Mesenchymal stem cell (in vitro differentiated cells and primary cell): Measurements from ENCODE around the gene KIF22.

Experiments
- DNase-seq: peaks from one replicate; pipeline ENCODE4 v3.0.0-alpha.2; 2013
- H2AFZ ChIP-seq: one replicate; pipeline ENCODE4 v1.6.1; 2013; ENCODE audit warnings: low read depth, mild to moderate bottlenecking, control low read depth, inconsistent platforms, low read length, moderate library complexity
- H2AK5ac ChIP-seq: 2 replicates; pipeline ENCODE4 v1.6.1; 2013; ENCODE audit warnings: low read length, moderate library complexity, mild to moderate bottlenecking, inconsistent platforms; ENCODE audit not compliant: severe bottlenecking
- H2BK120ac ChIP-seq: one replicate; pipeline ENCODE4 v1.6.1; 2013; ENCODE audit warnings: low read depth, mild to moderate bottlenecking, inconsistent platforms, low read length, moderate library complexity
- H2BK12ac ChIP-seq, 2 experiments: one replicate each; pipeline ENCODE4 v1.6.1; 2013; ENCODE audit warnings: inconsistent platforms in 2 of 2, low read length in 2 of 2, mild to moderate bottlenecking in 2 of 2, moderate library complexity in 2 of 2, control low read depth in 1 of 2
- H2BK15ac ChIP-seq: one replicate; pipeline ENCODE4 v1.6.1; 2013; ENCODE audit warnings: mild to moderate bottlenecking, low read depth, inconsistent platforms; ENCODE audit not compliant: poor library complexity, severe bottlenecking
- H2BK5ac ChIP-seq: 2 replicates; pipeline ENCODE4 v1.6.1; 2013; ENCODE audit warnings: low read depth, mild to moderate bottlenecking, low read length, control low read depth, inconsistent platforms; ENCODE audit not compliant: poor library complexity, severe bottlenecking
- H3K14ac ChIP-seq, 2 experiments: one replicate each; pipeline ENCODE4 v1.6.1; 2013; ENCODE audit warnings: inconsistent platforms in 2 of 2, low read length in 2 of 2, control low read depth in 1 of 2, mild to moderate bottlenecking in 1 of 2, moderate library complexity in 1 of 2
- H3K18ac ChIP-seq, 2 experiments: one replicate each; pipeline ENCODE4 v1.6.1; 2013; ENCODE audit warnings: inconsistent platforms in 2 of 2, low read length in 2 of 2, control low read depth in 1 of 2, low read depth in 1 of 2, mild to moderate bottlenecking in 1 of 2
- H3K23ac ChIP-seq, 2 experiments: one replicate each; pipeline ENCODE4 v1.6.1; 2013; ENCODE audit warnings: inconsistent platforms in 2 of 2, low read length in 2 of 2, mild to moderate bottlenecking in 2 of 2, moderate library complexity in 2 of 2, control low read depth in 1 of 2
- H3K27ac ChIP-seq: 2 replicates; pipeline ENCODE4 v1.5.1; 2013; ENCODE audit warnings: mild to moderate bottlenecking, moderate library complexity, low read length, control low read depth, inconsistent platforms; ENCODE audit not compliant: poor library complexity, severe bottlenecking
- H3K27me3 ChIP-seq, 2 experiments: 2 replicates each; pipeline versions ENCODE4 v1.6.1 to v1.7.0; 2013; ENCODE audit warnings: low read length in 2 of 2, mild to moderate bottlenecking in 2 of 2, moderate library complexity in 2 of 2, control low read depth in 1 of 2, inconsistent platforms in 1 of 2; ENCODE audit not compliant: control insufficient read depth in 1 of 2, insufficient read depth in 1 of 2
- H3K36me3 ChIP-seq, 2 experiments: 2 replicates each; pipeline versions ENCODE4 v1.6.1 to v1.7.0; 2013; ENCODE audit warnings: low read length in 2 of 2, control low read depth in 1 of 2, inconsistent platforms in 1 of 2, low read depth in 1 of 2, mild to moderate bottlenecking in 1 of 2; ENCODE audit not compliant: insufficient read depth in 2 of 2, control insufficient read depth in 1 of 2
- H3K4ac ChIP-seq, 2 experiments: one replicate each; pipeline ENCODE4 v1.6.1; 2013; ENCODE audit warnings: inconsistent platforms in 2 of 2, low read length in 2 of 2, mild to moderate bottlenecking in 2 of 2, moderate library complexity in 2 of 2, control low read depth in 1 of 2, low read depth in 1 of 2
- H3K4me1 ChIP-seq: 2 replicates; pipeline ENCODE4 v1.6.1; 2013; ENCODE audit warnings: low read depth, low read length, control low read depth; ENCODE audit not compliant: control insufficient read depth, insufficient read depth
- H3K4me2 ChIP-seq: 2 replicates; pipeline ENCODE4 v1.6.1; 2013; ENCODE audit warnings: low read length, mild to moderate bottlenecking, inconsistent platforms; ENCODE audit not compliant: poor library complexity, severe bottlenecking
- H3K4me3 ChIP-seq, 2 experiments: 2 replicates each; pipeline versions ENCODE4 v1.5.1 to v1.7.0; 2013; ENCODE audit warnings: low read length in 2 of 2, mild to moderate bottlenecking in 2 of 2, control low read depth in 1 of 2, low read depth in 1 of 2; ENCODE audit not compliant: insufficient read depth in 1 of 2
- H3K79me1 ChIP-seq: replicated peaks from 2 replicates; pipeline ENCODE4 v1.6.1; 2013; ENCODE audit warnings: mild to moderate bottlenecking, control low read depth, low read length, inconsistent platforms; ENCODE audit not compliant: poor library complexity, severe bottlenecking
- H3K9ac ChIP-seq: 2 replicates; pipeline ENCODE4 v1.7.0; 2013; ENCODE audit warnings: mild to moderate bottlenecking, low read length, moderate library complexity
- H3K9me3 ChIP-seq: 2 replicates; pipeline ENCODE4 v1.7.0; 2013; ENCODE audit warnings: mild to moderate bottlenecking, low read length; ENCODE audit not compliant: control insufficient read depth
- H4K8ac ChIP-seq: one replicate; pipeline ENCODE4 v1.6.1; 2013; ENCODE audit warnings: inconsistent platforms, mild to moderate bottlenecking, low read length, moderate library complexity
- H4K91ac ChIP-seq: one replicate; pipeline ENCODE4 v1.6.1; 2013; ENCODE audit warnings: mild to moderate bottlenecking, low read length, inconsistent platforms
- WGBS: methylation state at CpG from one replicate; pipeline ENCODE4 v1.1.7; 2013; ENCODE audit warnings: mixed read lengths; 5-methylcytosine and 5-hydroxymethylcytosine counted together

The KIF22 gene

GRCh38 chr16:29813644-29814562 is 23.4 kb downstream of the KIF22 start:
- no peak overlapping the region for H2AFZ ChIP-seq
- DNase-seq, result no peak
- peaks cover 23 to 24% of the 10 kb centered on the region in 2 experiments for H3K36me3 ChIP-seq
- no peak overlapping the region for H2BK5ac ChIP-seq
- H2AK5ac ChIP-seq, result no peak overlapping the region
- peak overlapping the region in 1 of 2 experiments; percentile 1 for H3K4ac ChIP-seq
- H3K27ac ChIP-seq, result no peak overlapping the region
- H3K27me3 ChIP-seq, result no peaks in the 10 kb centered on the region
- WGBS, result 92% methylated on average over 18 of the region's 24 CpGs
- no peak overlapping the region for H4K91ac ChIP-seq
- no peak overlapping the region for H3K23ac ChIP-seq
- peak overlapping the region in 1 of 2 experiments; percentile 6 for H3K18ac ChIP-seq
- H3K4me3 ChIP-seq, result peak overlapping the region in 1 of 2 experiments; percentile 90
- H3K4me1 ChIP-seq, result peaks cover 54% of the 10 kb centered on the region
- H3K79me1 ChIP-seq, result peaks cover 10% of the 10 kb centered on the region
- H3K9ac ChIP-seq, result peak overlapping the region; percentile 93
- H2BK15ac ChIP-seq, result no peak overlapping the region
- H2BK120ac ChIP-seq, result no peak overlapping the region
- H3K4me2 ChIP-seq, result no peak overlapping the region
- H4K8ac ChIP-seq, result no peak overlapping the region
- H3K14ac ChIP-seq, result no peak overlapping the region
- no peaks in the 10 kb centered on the region for H3K9me3 ChIP-seq
- peak overlapping the region in 1 of 2 experiments; percentile 29 for H2BK12ac ChIP-seq

GRCh38 chr16:29814592-29814991 is 24.0 kb downstream of the KIF22 start:
- peak overlapping the region; percentile 44 for H2AK5ac ChIP-seq
- no peak overlapping the region for H2BK15ac ChIP-seq
- peak overlapping the region; percentile 45 for H4K91ac ChIP-seq
- peaks cover 24 to 26% of the 10 kb centered on the region in 2 experiments for H3K36me3 ChIP-seq
- H2BK5ac ChIP-seq, result no peak overlapping the region
- H3K4me1 ChIP-seq, result peaks cover 54% of the 10 kb centered on the region
- no peak overlapping the region for H3K27ac ChIP-seq
- peak overlapping the region; percentile 41 for H4K8ac ChIP-seq
- H3K79me1 ChIP-seq, result peaks cover 10% of the 10 kb centered on the region
- H3K14ac ChIP-seq, result no peak overlapping the region
- peak overlapping the region in 1 of 2 experiments; percentile 40 for H2BK12ac ChIP-seq
- peak overlapping the region; percentile 24 for H3K4me2 ChIP-seq
- H3K18ac ChIP-seq, result peak overlapping the region in 1 of 2 experiments; percentile 37
- no peak for DNase-seq
- H3K4me3 ChIP-seq, result peak overlapping the region in 1 of 2 experiments; percentile 90
- H2BK120ac ChIP-seq, result no peak overlapping the region
- H3K27me3 ChIP-seq, result no peaks in the 10 kb centered on the region
- no peaks in the 10 kb centered on the region for H3K9me3 ChIP-seq
- H3K9ac ChIP-seq, result peak overlapping the region; percentile 93
- H2AFZ ChIP-seq, result no peak overlapping the region
- WGBS, result 91% methylated on average over 5 of the region's 5 CpGs
- H3K23ac ChIP-seq, result peak overlapping the region in 1 of 2 experiments; percentile 6
- peak overlapping the region in 1 of 2 experiments; percentile 6 for H3K4ac ChIP-seq

- Histone ChIP-seq H3K4me3 (peak overlapping the region; percentile 44 to 90), H2AFZ (peak overlapping the region; percentile 47), H3K79me1 (peaks cover 10% of the 10 kb centered on the region), H3K36me3 (peaks cover 19 to 25% of the 10 kb centered on the region in 2 experiments), H3K4ac (peak overlapping the region; percentile 57 to 74), H2BK15ac (no peak overlapping the region), H3K18ac (peak overlapping the region in 1 of 2 experiments; percentile 74), H2BK12ac (peak overlapping the region in 1 of 2 experiments; percentile 80), H2AK5ac (no peak overlapping the region), H3K9me3 (no peaks in the 10 kb centered on the region), H2BK5ac (no peak overlapping the region), H3K27me3 (no peaks in the 10 kb centered on the region), H4K8ac (peak overlapping the region; percentile 75), H4K91ac (peak overlapping the region; percentile 45), H3K4me2 (peak overlapping the region; percentile 90), H2BK120ac (no peak overlapping the region), H3K14ac (no peak overlapping the region), H3K9ac (peak overlapping the region; percentile 93), H3K4me1 (peaks cover 50% of the 10 kb centered on the region), H3K23ac (peak overlapping the region in 1 of 2 experiments; percentile 34), H3K27ac (peak overlapping the region; percentile 89)
- peak; percentile 13 for DNase-seq
- WGBS, result 6% methylated on average over 33 of the region's 39 CpGs
Measured at GRCh38 chr16:29815032-29815721, 24.6 kb downstream of the KIF22 start.
